HG03342 (cell line): ENCODE data around the gene GMDS.
A peak's percentile ranks its signal among the peaks of the same experiment; 100 is the strongest.

Experiments used
- ATAC-seq: cut with Tn5 transposase; IDR thresholded peaks from one replicate; pipeline ENCODE4 v1.9.1; 2021; ENCODE audit warnings: mild to moderate bottlenecking, moderate library complexity; ENCODE audit not compliant: unreplicated experiment

The GMDS gene

GRCh38 chr6:1817033-1817761 lies 428.2 kb downstream of the GMDS start:
- no peak for ATAC-seq

- ATAC-seq: no peak
Observed at GRCh38 chr6:1815827-1816452, 429.5 kb downstream of the GMDS start.

GRCh38 chr6:1814279-1814678 lies 431.1 kb downstream of the GMDS start:
- no peak for ATAC-seq

- ATAC-seq: no peak
Observed at GRCh38 chr6:1812487-1812886, 432.9 kb downstream of the GMDS start.

- ATAC-seq: no peak
Observed at GRCh38 chr6:1812034-1812433, 433.4 kb downstream of the GMDS start.

- no peak for ATAC-seq
Observed at GRCh38 chr6:1810880-1811279, 434.5 kb downstream of the GMDS start.

- no peak for ATAC-seq
Observed at GRCh38 chr6:1809291-1809988, 436.0 kb downstream of the GMDS start.

GRCh38 chr6:1806935-1807334 lies 438.5 kb downstream of the GMDS start:
- no peak for ATAC-seq

- no peak for ATAC-seq
Observed at GRCh38 chr6:1802491-1803395, 442.7 kb downstream of the GMDS start.

GRCh38 chr6:1801401-1801800 lies 444.0 kb downstream of the GMDS start:
- no peak for ATAC-seq

- no peak for ATAC-seq
Observed at GRCh38 chr6:1800845-1801244, 444.6 kb downstream of the GMDS start.

GRCh38 chr6:1798965-1799325 lies 446.5 kb downstream of the GMDS start:
- ATAC-seq: no peak

GRCh38 chr6:1798303-1798964 lies 447.0 kb downstream of the GMDS start:
- ATAC-seq: no peak

- ATAC-seq: no peak
Observed at GRCh38 chr6:1797801-1798200, 447.6 kb downstream of the GMDS start.

GRCh38 chr6:1796706-1797529 lies 448.5 kb downstream of the GMDS start:
- ATAC-seq: peak; percentile 76

GRCh38 chr6:1795910-1796309 lies 449.5 kb downstream of the GMDS start:
- ATAC-seq: no peak

GRCh38 chr6:1792989-1793388 lies 452.4 kb downstream of the GMDS start:
- ATAC-seq: no peak

- no peak for ATAC-seq
Observed at GRCh38 chr6:1790684-1791083, 454.7 kb downstream of the GMDS start.

GRCh38 chr6:1789092-1789491 lies 456.3 kb downstream of the GMDS start:
- ATAC-seq: no peak

GRCh38 chr6:1787894-1788293 lies 457.5 kb downstream of the GMDS start:
- ATAC-seq: no peak
